T47D (cell line): Measurements from ENCODE around the gene ZBTB16.

Experiments used
- DNase-seq, 2 experiments: peaks; one replicate each; pipeline versions ENCODE4 v3.0.0 to v3.0.0-alpha.2; 2011 to 2012; ENCODE audit warnings: low read depth in 1 of 2, low spot score in 1 of 2
- JUND ChIP-seq: IDR thresholded peaks from 2 replicates; pipeline ENCODE4 v1.6.1; 2012; ENCODE audit warnings: low read depth
- in situ Hi-C: cut with HindIII; loops from 2 replicates; pipeline ENCODE4 v1.10.0; 2016; ENCODE audit warnings: low sequenced_read_pairs, low pct_unique_long_range_greater_than_20kb

ZBTB16 gene

GRCh38 chr11:114211444-114212121, 152.1 kb downstream of the ZBTB16 start:
- TF ChIP-seq JUND: no peak
- no peak for DNase-seq
- in situ Hi-C loops: no loop called here

DNA sequence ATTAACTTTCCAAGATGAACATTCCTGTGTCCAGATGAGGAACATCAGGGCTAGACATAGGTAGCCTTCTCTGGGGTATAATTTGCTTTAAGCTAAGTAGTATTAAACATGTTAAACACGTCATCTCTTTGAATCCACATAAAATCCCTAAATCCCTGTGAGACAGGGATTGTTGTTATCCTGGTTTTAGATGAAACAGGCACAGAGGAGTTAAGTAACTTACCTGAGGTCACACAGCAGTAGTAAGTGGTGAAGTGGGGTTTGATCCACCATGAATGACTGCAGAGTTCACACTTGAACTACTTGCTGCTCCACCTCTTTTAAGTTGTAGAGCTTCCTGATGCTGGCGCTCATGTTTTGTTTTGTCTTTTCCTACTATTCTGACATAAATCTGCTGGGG, 154.1 kb downstream of the ZBTB16 start:
- TF ChIP-seq JUND: no peak
- in situ Hi-C loops: no loop called here
- no peak for DNase-seq

DNA sequence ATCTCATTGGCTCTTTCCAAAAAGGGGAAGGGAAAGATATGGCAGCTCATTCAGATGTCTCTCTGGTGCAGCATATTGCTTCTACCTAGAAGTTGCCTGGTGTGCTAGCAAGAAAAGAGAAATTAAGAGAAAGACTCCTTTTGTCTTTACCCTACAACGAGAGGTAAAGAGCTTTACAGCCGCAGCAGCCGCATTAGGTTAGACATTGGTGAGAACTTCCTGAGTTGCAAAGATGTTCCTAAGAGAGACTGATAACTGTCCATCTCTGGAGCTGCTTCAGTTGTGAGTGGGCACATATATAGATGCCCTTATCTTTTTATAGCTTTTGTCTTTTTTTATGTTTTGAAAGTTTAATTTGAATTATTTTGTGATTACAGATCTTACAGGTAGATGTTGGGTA, 155.9 kb downstream of the ZBTB16 start:
- DNase-seq: no peak
- in situ Hi-C loops: no loop called here
- no peak for TF ChIP-seq JUND

- TF ChIP-seq JUND: no peak
- no peak for DNase-seq
- in situ Hi-C loops: no loop called here
These were observed 156.6 kb downstream of the ZBTB16 start for GRCh38 chr11:114215871-114216795.

- no peak for DNase-seq
- in situ Hi-C loops: no loop called here
- no peak for TF ChIP-seq JUND
These were observed 157.3 kb downstream of the ZBTB16 start for GRCh38 chr11:114216796-114217180.

DNA sequence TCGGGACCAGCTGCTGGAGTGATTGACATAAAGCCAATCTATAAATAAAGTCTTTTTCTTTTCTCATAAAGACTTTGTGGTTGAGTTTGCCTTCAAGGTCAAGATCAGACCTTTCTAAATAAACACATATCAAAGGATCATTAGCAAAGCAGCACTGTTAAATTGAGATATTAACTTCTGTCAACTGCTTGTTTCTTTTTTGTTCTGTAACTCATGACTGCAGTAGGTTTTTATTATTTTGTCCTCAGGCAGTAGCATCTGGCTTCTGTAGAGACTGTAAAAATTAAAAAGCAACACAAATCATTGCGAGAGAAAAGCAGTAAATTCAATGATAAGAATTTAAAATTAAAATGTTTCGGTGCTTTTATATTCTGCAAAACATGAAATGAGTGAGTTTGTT, 159.0 kb downstream of the ZBTB16 start:
- in situ Hi-C loops: no loop called here
- no peak for DNase-seq
- no peak for TF ChIP-seq JUND

GRCh38 chr11:114219559-114220349, 160.2 kb downstream of the ZBTB16 start:
- no peak for TF ChIP-seq JUND
- in situ Hi-C loops: no loop called here
- no peak for DNase-seq

GRCh38 chr11:114221037-114221436, 161.5 kb downstream of the ZBTB16 start:
- in situ Hi-C loops: no loop called here
- no peak for TF ChIP-seq JUND
- DNase-seq: no peak

GRCh38 chr11:114225661-114226060, 166.2 kb downstream of the ZBTB16 start:
- DNase-seq: no peak
- TF ChIP-seq JUND: no peak
- in situ Hi-C loops: no loop called here

GRCh38 chr11:114226356-114226755, 166.8 kb downstream of the ZBTB16 start:
- in situ Hi-C loops: no loop called here
- DNase-seq: no peak
- TF ChIP-seq JUND: no peak

DNA sequence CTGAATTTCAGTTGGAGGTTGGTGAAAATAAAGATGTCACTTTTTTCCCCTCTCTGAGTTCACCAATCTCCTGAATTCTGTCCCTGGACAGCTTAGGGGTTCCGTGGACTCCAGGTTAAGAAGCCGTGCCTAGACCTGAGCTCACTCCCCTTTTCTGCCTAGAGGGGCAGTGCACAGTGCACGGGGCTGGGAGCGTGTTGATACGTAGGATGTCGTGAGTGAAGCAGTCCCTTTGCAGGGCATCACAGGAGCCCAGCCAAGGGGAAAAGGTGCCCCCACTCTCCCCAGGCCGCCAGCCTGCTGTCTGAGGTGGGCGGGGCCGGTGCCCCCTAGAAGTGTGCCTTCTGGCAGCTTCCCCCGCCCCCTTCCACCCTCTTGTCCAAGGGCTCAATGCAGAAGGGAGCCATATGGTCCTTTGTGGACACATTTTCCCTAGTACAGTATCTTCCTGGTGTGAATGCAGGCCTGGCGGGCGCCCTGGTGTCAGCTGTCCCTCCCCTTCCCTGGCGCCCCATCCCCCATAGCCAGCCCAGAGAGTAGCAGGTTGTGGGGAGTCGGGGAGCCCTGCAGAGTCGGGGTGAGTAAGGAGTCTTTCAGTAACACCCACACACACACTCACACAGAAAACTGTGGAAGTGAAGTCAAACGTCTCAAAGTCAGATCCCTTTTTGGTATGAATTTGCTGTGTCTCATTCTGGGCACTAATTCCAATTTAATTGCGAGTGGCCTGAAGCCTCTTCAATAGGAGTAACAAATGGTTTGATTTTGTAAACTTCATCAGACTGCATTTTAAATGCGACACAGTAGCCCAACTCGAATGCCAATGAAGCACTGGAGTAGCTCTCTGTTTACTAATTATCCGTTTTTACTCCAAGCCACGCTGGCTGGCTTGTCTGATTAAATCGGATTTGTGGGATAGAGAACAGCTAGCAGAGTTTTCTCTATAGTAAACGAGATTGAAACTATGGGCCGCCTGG, 169.2 kb downstream of the ZBTB16 start:
- no peak for TF ChIP-seq JUND
- DNase-seq: peak in 1 of 2 experiments; percentile 31
- in situ Hi-C loops: no loop called here
